AG04449 (cell line): ENCODE data around the gene SLC22A2.

ENCODE experiments used
- CTCF ChIA-PET: fragments of 350-600 bp; formaldehyde crosslinking; extraction: SDS; loops from one replicate; lab custom pipeline; 2021; ENCODE audit warnings: antibody characterized with exemption; lab: Yijun Ruan, JAX
- POLR2A ChIA-PET: fragments of 400-600, 350-600 bp; formaldehyde crosslinking; extraction: SDS; loops from one replicate; lab custom pipeline; 2020; ENCODE audit warnings: antibody characterized with exemption, inconsistent platforms; lab: Yijun Ruan, JAX
- DNase-seq: peaks from one replicate; pipeline ENCODE4 v3.0.0-alpha.2; 2010; ENCODE audit warnings: low read depth, low spot score
- H3K4me3 ChIP-seq: 2 replicates; pipeline ENCODE4 v1.5.1; 2011; ENCODE audit warnings: low read depth, mild to moderate bottlenecking, control low read depth, low read length
- TF ChIP-seq, protein P1 (sequence below): IDR thresholded peaks from one replicate; pipeline ENCODE4 v1.5.1; 2011; ENCODE audit warnings: mild to moderate bottlenecking, moderate library complexity, low read length, control low read depth, inconsistent platforms; ENCODE audit not compliant: insufficient read depth; ENCODE audit errors: missing control alignments

SLC22A2 gene

DNA sequence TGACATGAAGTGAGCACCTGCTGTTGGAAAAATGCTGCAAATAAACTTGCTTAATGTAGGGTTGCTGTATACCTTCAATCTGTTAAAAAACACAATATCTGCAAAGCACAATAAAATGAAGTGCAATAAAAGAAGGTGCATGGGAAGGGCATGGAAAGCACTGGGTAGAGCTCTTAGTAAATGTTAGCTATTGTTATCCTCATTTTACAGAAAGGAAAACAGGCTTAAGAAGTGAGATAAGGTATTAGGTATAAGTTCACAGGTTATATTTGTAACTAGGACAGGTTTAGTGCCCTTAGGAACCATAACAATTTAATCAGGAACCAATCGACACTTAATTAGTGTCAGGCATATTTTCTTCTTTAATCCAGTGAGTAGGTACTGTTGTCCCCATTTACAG is 36.7 kb downstream of the SLC22A2 start:
- POLR2A ChIA-PET, result no interaction called here
- no peak overlapping the region for H3K4me3 ChIP-seq
- DNase-seq, result no peak
- CTCF ChIA-PET, result no interaction called here
- TF ChIP-seq, protein P1, sequence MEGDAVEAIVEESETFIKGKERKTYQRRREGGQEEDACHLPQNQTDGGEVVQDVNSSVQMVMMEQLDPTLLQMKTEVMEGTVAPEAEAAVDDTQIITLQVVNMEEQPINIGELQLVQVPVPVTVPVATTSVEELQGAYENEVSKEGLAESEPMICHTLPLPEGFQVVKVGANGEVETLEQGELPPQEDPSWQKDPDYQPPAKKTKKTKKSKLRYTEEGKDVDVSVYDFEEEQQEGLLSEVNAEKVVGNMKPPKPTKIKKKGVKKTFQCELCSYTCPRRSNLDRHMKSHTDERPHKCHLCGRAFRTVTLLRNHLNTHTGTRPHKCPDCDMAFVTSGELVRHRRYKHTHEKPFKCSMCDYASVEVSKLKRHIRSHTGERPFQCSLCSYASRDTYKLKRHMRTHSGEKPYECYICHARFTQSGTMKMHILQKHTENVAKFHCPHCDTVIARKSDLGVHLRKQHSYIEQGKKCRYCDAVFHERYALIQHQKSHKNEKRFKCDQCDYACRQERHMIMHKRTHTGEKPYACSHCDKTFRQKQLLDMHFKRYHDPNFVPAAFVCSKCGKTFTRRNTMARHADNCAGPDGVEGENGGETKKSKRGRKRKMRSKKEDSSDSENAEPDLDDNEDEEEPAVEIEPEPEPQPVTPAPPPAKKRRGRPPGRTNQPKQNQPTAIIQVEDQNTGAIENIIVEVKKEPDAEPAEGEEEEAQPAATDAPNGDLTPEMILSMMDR, result no peak

DNA sequence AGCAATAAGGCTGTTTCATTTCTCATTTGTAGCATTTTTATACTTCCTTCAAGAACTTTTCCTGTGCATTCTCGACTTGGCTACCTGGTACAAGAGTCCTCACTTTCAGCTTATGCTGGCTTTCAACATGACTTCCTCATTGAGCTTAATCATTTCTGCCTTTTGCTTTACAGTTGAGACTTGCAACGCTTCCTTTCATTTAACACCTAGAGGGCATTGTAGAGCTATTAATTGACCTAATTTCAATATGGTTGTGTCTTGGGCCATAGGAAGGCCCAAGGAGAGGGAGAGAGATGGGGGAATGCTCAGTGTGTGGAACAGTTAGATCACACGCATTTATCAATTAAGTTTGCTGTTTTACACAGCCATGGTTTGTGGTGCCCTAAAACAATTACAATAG is 37.2 kb downstream of the SLC22A2 start:
- TF ChIP-seq, protein P1, result no peak
- H3K4me3 ChIP-seq, result no peak overlapping the region
- ChIA-PET CTCF (no interaction called here), POLR2A (no interaction called here)
- DNase-seq, result no peak

DNA sequence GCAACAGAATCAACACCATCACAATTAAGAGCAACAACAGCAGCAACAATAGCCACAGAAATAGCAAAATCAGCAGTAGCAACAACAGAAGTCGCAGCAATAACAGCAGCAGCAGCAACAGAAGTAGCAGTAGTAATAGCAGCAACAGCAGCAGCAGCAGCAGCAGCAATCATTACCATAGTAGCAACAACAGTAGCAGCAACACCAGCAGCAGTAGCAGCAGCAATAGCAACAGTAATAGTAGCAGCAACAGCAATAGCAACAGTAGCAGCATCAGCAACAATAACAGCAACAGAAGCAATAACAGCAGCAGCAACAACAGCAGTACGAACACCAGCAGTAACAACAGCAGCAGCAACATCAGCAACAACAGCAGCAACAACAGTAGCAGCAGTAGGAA is 39.8 kb downstream of the SLC22A2 start:
- DNase-seq, result no peak
- TF ChIP-seq, protein P1, result no peak
- ChIA-PET CTCF (no interaction called here), POLR2A (no interaction called here)
- H3K4me3 ChIP-seq, result no peak overlapping the region

DNA sequence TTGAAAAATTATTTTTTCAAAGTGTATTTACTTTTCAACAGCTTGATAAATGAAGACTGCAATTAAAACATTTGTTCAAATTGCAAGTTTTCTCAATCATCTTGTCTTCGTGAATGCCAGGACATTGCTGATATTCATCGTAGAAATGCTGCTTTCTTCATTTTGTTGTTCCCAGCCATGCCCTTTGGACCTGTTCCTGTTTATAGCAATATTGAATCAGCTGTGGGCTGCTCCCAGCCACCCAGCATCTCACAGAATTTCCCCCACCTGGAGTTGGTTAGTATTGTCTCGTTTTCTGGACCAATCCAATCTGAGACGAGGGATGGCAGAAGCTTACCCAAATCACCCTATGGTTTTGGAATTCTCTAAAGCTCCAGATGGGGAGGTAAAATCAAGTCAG is 40.8 kb downstream of the SLC22A2 start:
- POLR2A ChIA-PET, result no interaction called here

DNA sequence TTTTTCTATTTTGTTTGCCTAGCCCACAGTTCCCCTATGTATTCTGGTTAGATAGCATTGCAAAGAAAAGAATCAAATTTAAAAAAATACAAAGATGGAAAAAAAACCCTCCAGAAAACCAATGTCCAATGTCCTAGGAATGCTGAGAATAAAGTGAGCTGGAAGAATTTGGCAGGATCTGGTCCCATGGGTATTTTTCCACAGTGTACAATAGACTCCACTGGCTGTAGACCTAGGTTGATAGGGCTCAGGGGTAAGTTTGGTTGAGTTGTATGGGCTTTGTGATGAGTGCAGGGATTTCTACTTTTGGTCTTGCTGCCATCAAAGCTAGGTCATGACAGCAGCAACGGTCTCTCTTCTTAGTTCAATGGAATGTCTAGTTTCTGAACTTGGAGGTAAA is 41.5 kb downstream of the SLC22A2 start:
- no peak for DNase-seq
- POLR2A ChIA-PET, result no interaction called here

More for the DNA sequence above, 40.8 kb downstream of the SLC22A2 start:
- CTCF ChIA-PET, result no interaction called here
- TF ChIP-seq, protein P1, result no peak
- H3K4me3 ChIP-seq, result no peak overlapping the region
- DNase-seq, result no peak

DNA sequence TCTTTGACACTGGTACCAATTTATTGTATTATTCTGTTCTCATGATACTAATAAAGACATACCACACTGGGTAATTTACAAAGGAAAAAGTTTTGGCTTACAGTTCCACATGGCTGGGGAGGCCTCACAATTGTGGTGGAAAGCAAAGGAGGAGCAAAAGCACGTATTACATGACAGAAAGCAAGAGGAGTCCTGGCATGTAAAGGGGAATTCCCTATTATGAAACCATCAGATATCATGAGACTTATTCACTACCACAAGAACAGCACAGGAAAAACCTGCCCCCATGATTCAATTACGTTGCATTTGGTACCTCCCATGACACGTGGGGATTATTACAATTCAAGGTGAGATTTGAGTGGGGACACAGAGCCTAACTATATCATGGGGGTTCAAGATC is 43.4 kb downstream of the SLC22A2 start:
- DNase-seq, result no peak
- ChIA-PET CTCF (no interaction called here), POLR2A (no interaction called here)
- TF ChIP-seq, protein P1, result no peak
- no peak overlapping the region for H3K4me3 ChIP-seq

More for the DNA sequence above, 41.5 kb downstream of the SLC22A2 start:
- TF ChIP-seq, protein P1, result no peak
- CTCF ChIA-PET, result no interaction called here
- H3K4me3 ChIP-seq, result no peak overlapping the region
